Upper lobe of right lung (tissue), 1 donor: ENCODE measurements around the gene PYCARD. TPM values are rescaled to one million over a fixed set of nuclear protein-coding genes. Genes with fewer than 3 reads are reported as not detected.

Experiments used
- ATAC-seq: fragments of 200-7000 bp; cut with Tn5 transposase; one replicate; pipeline ENCODE4 v1.9.1; 2020; ENCODE audit warnings: mild to moderate bottlenecking, moderate library complexity
- DNase-seq: peaks from one replicate; pipeline ENCODE4 v3.0.0-alpha.2; 2020
- H3K27ac ChIP-seq: fragments of 200-600 bp; one replicate; pipeline ENCODE4 v1.8.0; 2022
- H3K27me3 ChIP-seq: fragments of 200-600 bp; one replicate; pipeline ENCODE4 v1.8.0; 2022; ENCODE audit warnings: mild to moderate bottlenecking
- H3K36me3 ChIP-seq: fragments of 200-600 bp; one replicate; pipeline ENCODE4 v1.8.0; 2022
- H3K4me1 ChIP-seq: fragments of 200-600 bp; one replicate; pipeline ENCODE4 v1.8.0; 2022
- H3K4me3 ChIP-seq: fragments of 200-600 bp; one replicate; pipeline ENCODE4 v1.8.0; 2022; ENCODE audit warnings: mild to moderate bottlenecking
- H3K9me3 ChIP-seq: fragments of 200-600 bp; one replicate; pipeline ENCODE4 v1.8.0; 2022
- CTCF ChIP-seq: fragments of 200-600 bp; IDR thresholded peaks from one replicate; pipeline ENCODE4 v1.8.0; 2022; ENCODE audit warnings: antibody characterized with exemption
- intact Hi-C: fragments of 100-400 bp; cut with DNase I; formaldehyde crosslinking; loops from one replicate; pipeline ENCODE4 v1.11.0; 2022
- total RNA-seq: library from RNA; stranded (reverse); fragmentation: NEBNext Ultra II Directional; extraction: Animal tissue kit (Norgen Biotek cat#: 25700); gene quantifications from one replicate; pipeline ENCODE4 v1.2.1, GENCODE V29; 2021
- donor health status: DM: no; HTN: yes; CAD: no; lungs with severe emphysema.

PYCARD gene
- total RNA-seq, 1 donor from 2014 or later, result 49.5 TPM

- intact Hi-C loops, result no loop called here
- Histone ChIP-seq H3K27ac (no peak overlapping the region), H3K27me3 (no peaks in the 10 kb centered on the region), H3K4me3 (no peak overlapping the region), H3K4me1 (no peaks in the 10 kb centered on the region), H3K36me3 (peaks cover 77% of the 10 kb centered on the region), H3K9me3 (no peaks in the 10 kb centered on the region)
- no peak for TF ChIP-seq CTCF
- DNase-seq, result no peak
- no peak for ATAC-seq
Measured at GRCh38 chr16:31194898-31195297, 7.7 kb downstream of the PYCARD start.

DNA sequence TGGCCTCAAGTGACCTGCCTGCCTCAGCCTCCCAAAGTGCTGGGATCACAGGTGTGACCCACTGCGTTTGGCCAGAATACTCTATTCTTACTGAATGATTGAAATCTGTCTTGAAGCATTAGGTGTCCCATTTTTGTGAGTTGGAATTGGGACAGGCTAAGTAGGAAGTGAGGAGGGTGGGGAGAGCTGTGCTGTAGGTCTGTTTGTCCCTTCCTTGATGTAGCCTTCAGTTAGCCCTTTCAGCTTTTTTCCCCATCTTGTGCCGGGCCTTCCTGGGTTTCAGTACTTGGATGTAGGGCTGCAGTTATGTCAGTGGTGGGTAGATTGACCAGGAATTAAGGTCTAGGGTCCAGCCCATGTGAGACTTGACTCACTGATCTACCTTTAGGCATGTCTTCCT, 8.7 kb downstream of the PYCARD start:
- H3K36me3 ChIP-seq, result peaks cover 87% of the 10 kb centered on the region
- DNase-seq (no peak), ATAC-seq (no peak)
- intact Hi-C loops, result no loop called here
- H3K4me1 ChIP-seq, result no peaks in the 10 kb centered on the region
- no peak for TF ChIP-seq CTCF
- no peak overlapping the region for H3K4me3 ChIP-seq
- no peak overlapping the region for H3K27ac ChIP-seq
- no peaks in the 10 kb centered on the region for H3K9me3 ChIP-seq
- H3K27me3 ChIP-seq, result no peaks in the 10 kb centered on the region

- H3K4me1 ChIP-seq, result no peaks in the 10 kb centered on the region
- H3K4me3 ChIP-seq, result no peak overlapping the region
- DNase-seq (no peak), ATAC-seq (no peak)
- intact Hi-C loops, result no loop called here
- H3K27ac ChIP-seq, result no peak overlapping the region
- H3K9me3 ChIP-seq, result no peaks in the 10 kb centered on the region
- peaks cover 96% of the 10 kb centered on the region for H3K36me3 ChIP-seq
- no peaks in the 10 kb centered on the region for H3K27me3 ChIP-seq
- no peak for TF ChIP-seq CTCF
Measured at GRCh38 chr16:31192856-31193642, 9.5 kb downstream of the PYCARD start.

DNA sequence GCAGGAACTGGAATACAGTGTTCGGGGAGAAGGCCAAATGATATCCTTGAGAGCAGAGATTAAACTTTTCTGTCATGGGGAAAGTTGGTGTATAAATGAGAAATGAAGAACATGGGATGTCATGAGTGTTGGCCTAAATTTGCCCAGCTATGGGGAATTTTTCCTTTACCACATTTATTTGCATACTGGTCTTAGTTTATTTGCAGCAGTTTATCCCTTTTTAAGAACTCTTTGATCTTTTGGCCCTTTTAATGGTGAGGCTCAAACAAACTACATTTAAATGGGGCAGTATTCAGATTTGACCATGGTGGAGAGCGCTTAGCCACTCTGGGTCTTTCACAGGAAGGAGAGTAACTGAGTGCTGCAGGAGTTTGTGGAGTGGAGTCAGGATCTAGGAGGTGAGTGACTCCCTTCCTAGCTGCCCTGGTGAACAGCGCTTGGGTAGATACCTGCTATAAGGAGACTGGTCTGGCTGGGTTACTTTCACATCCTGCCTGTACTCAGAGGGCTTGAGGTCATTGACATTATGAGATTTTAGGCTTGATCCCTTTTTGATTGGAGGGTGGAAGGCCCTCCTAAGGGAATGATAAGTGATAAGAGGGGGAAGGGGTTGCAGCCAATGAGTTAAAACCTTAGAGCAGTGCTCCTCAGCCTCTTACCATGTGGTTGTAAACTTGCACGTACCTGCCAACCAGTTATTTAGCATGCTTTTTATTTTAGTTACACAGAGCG, 10.7 kb downstream of the PYCARD start:
- no peaks in the 10 kb centered on the region for H3K4me1 ChIP-seq
- DNase-seq (no peak), ATAC-seq (no peak)
- no peak for TF ChIP-seq CTCF
- no peaks in the 10 kb centered on the region for H3K27me3 ChIP-seq
- no peak overlapping the region for H3K4me3 ChIP-seq
- H3K27ac ChIP-seq, result no peak overlapping the region
- intact Hi-C loops, result no loop called here
- H3K36me3 ChIP-seq, result peaks cover 99% of the 10 kb centered on the region
- no peaks in the 10 kb centered on the region for H3K9me3 ChIP-seq

GRCh38 chr16:31190818-31191444, 11.6 kb downstream of the PYCARD start:
- Histone ChIP-seq H3K27me3 (no peaks in the 10 kb centered on the region), H3K4me1 (no peaks in the 10 kb centered on the region), H3K27ac (no peak overlapping the region), H3K9me3 (no peaks in the 10 kb centered on the region), H3K36me3 (peaks cover 99% of the 10 kb centered on the region), H3K4me3 (no peak overlapping the region)
- ATAC-seq, result no peak
- TF ChIP-seq CTCF, result no peak
- intact Hi-C loops, result no loop called here
- DNase-seq, result no peak
